ENCODE results near the gene NPAS3. TPM values are rescaled to one million over a fixed set of nuclear protein-coding genes. Genes with fewer than 3 reads are reported as not detected.

Gene NPAS3
- total RNA-seq, 1 experiment from 2014 or later: not detected

DNA sequence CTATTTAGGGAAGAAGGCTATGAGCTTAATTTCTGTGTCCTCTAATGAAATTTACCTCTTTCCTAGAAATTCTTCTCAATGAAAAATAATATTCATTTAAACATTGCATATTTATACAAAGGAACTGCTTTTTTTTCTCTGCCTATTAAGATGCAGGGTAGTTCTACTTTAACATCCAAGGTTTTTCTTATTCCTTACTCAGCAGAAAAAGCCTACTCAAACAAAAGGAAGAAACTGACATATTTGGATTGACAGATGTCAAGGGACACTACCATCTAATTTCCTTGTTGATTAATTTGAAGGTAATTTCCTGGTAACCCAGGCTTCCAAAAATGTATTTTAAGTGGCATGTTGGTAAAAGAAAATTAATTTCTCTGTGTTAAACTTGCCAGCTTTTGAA, 819.9 kb downstream of the NPAS3 start:
- H3K27me3 ChIP-seq (ENCODE audit: insufficient read depth, low read length): peaks cover 27% of the 10 kb centered on the region
- RAD21 ChIA-PET (ENCODE audit: low non-redundant PET in 1 of 2, low total read pairs in 2 of 2, uncharacterized antibody in 2 of 2, unreplicated experiment in 2 of 2): no interaction called here
- H3K9me2 ChIP-seq (ENCODE audit: insufficient read depth): no peaks in the 10 kb centered on the region
- no peak overlapping the region for H3K4me3 ChIP-seq (replicated peaks in 1 of 2; ENCODE audit: low read depth in 1 of 2, low read length in 2 of 2)
- BruUV-seq (replicated peaks): no TSS peak
- no peaks in the 10 kb centered on the region for H3K4me1 ChIP-seq (ENCODE audit: control insufficient read depth in 1 of 2, insufficient read depth in 2 of 2, low read length in 2 of 2)
- no peaks in the 10 kb centered on the region for H3K9me3 ChIP-seq (ENCODE audit: control insufficient read depth in 1 of 2, insufficient read depth in 1 of 2, low read depth in 1 of 2, low read length in 2 of 2)
- no peak overlapping the region for H3K9ac ChIP-seq (ENCODE audit: low read length)
- no peak for ATAC-seq
- intact Hi-C loops (cut with micrococcal nuclease): no loop called here
- no peaks in the 10 kb centered on the region for H3K36me3 ChIP-seq (ENCODE audit: control insufficient read depth in 1 of 2, insufficient read depth in 2 of 2, low read length in 2 of 2)
- POLR2A ChIA-PET: no interaction called here
- H3K79me2 ChIP-seq (ENCODE audit: insufficient read depth, low read length): no peaks in the 10 kb centered on the region
- H3K4me2 ChIP-seq (ENCODE audit: low read length): no peak overlapping the region
- H4K20me1 ChIP-seq (ENCODE audit: insufficient read depth): no peaks in the 10 kb centered on the region
- DNase-seq (ENCODE audit: low read depth, low spot score): no peak
- no peak for TF ChIP-seq TCF7L2 (IDR thresholded peaks at IDR 0.05; ENCODE audit: borderline replicate concordance, extremely low read depth, insufficient read depth, insufficient read length)
- TF ChIP-seq POLR2A (IDR thresholded peaks at IDR 0.05; ENCODE audit: borderline replicate concordance, extremely low read depth, insufficient read depth, insufficient read length): no peak
- TF ChIP-seq, protein P1, sequence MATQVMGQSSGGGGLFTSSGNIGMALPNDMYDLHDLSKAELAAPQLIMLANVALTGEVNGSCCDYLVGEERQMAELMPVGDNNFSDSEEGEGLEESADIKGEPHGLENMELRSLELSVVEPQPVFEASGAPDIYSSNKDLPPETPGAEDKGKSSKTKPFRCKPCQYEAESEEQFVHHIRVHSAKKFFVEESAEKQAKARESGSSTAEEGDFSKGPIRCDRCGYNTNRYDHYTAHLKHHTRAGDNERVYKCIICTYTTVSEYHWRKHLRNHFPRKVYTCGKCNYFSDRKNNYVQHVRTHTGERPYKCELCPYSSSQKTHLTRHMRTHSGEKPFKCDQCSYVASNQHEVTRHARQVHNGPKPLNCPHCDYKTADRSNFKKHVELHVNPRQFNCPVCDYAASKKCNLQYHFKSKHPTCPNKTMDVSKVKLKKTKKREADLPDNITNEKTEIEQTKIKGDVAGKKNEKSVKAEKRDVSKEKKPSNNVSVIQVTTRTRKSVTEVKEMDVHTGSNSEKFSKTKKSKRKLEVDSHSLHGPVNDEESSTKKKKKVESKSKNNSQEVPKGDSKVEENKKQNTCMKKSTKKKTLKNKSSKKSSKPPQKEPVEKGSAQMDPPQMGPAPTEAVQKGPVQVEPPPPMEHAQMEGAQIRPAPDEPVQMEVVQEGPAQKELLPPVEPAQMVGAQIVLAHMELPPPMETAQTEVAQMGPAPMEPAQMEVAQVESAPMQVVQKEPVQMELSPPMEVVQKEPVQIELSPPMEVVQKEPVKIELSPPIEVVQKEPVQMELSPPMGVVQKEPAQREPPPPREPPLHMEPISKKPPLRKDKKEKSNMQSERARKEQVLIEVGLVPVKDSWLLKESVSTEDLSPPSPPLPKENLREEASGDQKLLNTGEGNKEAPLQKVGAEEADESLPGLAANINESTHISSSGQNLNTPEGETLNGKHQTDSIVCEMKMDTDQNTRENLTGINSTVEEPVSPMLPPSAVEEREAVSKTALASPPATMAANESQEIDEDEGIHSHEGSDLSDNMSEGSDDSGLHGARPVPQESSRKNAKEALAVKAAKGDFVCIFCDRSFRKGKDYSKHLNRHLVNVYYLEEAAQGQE (IDR thresholded peaks at IDR 0.05; ENCODE audit: low read depth): no peak
- H2AFZ ChIP-seq (ENCODE audit: low read depth, low read length, poor library complexity, severe bottlenecking): no peak overlapping the region
- no peak overlapping the region for H3K27ac ChIP-seq (ENCODE audit: low read depth, low read length)
- CTCF ChIA-PET: no interaction called here

DNA sequence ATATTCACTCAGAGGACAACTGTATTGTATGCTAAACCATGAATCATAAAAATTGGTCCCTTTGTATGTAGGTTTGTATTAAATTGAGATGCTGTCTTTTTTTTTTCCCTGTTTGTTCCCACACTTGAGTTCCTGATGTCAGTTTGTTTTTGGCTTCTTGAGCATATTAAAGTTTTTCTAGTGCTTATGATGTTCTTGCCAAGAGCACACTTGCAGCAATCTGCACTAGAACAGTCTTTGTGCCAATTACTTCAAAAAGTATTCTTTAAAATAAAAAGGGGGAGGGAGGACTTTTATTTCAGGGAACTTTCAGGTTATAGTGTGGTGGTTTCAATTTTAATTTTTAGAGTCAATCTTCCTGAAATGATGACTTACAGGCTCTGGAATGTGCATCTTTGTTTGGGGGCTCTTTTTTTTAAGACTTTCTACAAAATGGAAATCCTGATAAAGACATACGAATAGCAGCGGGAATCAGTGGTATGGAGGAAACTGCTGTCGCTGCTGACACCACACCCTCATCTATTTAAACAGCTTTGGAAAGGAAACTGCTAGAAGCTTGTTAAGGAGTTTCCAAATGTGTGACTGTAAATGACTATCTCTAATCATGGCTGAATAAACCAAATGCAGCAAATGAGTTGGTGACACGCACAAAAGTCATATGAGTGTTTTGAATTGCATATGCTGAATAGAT, 823.6 kb downstream of the NPAS3 start:
- no peak overlapping the region for H3K27ac ChIP-seq (ENCODE audit: low read depth, low read length)
- no peaks in the 10 kb centered on the region for H4K20me1 ChIP-seq (ENCODE audit: insufficient read depth)
- ChIA-PET RAD21 (ENCODE audit: low non-redundant PET in 1 of 2, low total read pairs in 2 of 2, uncharacterized antibody in 2 of 2, unreplicated experiment in 2 of 2) (no interaction called here), POLR2A (no interaction called here), CTCF (no interaction called here)
- H3K9me3 ChIP-seq (ENCODE audit: control insufficient read depth in 1 of 2, insufficient read depth in 1 of 2, low read depth in 1 of 2, low read length in 2 of 2): no peaks in the 10 kb centered on the region
- no peaks in the 10 kb centered on the region for H3K9me2 ChIP-seq (ENCODE audit: insufficient read depth)
- peaks cover 43% of the 10 kb centered on the region; the same call in 1 of the 2 replicates for H3K27me3 ChIP-seq (ENCODE audit: insufficient read depth, low read length)
- no peak overlapping the region for H3K4me3 ChIP-seq (replicated peaks in 1 of 2; ENCODE audit: low read depth in 1 of 2, low read length in 2 of 2)
- no peak for DNase-seq (ENCODE audit: low read depth, low spot score)
- no peak overlapping the region for H2AFZ ChIP-seq (ENCODE audit: low read depth, low read length, poor library complexity, severe bottlenecking)
- intact Hi-C loops (cut with micrococcal nuclease): no loop called here
- ATAC-seq: no peak
- no peaks in the 10 kb centered on the region for H3K4me1 ChIP-seq (ENCODE audit: control insufficient read depth in 1 of 2, insufficient read depth in 2 of 2, low read length in 2 of 2)
- BruUV-seq (replicated peaks): no TSS peak
- H3K36me3 ChIP-seq (ENCODE audit: control insufficient read depth in 1 of 2, insufficient read depth in 2 of 2, low read length in 2 of 2): no peaks in the 10 kb centered on the region
- H3K4me2 ChIP-seq (ENCODE audit: low read length): no peak overlapping the region
- H3K79me2 ChIP-seq (ENCODE audit: insufficient read depth, low read length): no peaks in the 10 kb centered on the region
- no peak overlapping the region for H3K9ac ChIP-seq (ENCODE audit: low read length)
- TF ChIP-seq, protein P2, sequence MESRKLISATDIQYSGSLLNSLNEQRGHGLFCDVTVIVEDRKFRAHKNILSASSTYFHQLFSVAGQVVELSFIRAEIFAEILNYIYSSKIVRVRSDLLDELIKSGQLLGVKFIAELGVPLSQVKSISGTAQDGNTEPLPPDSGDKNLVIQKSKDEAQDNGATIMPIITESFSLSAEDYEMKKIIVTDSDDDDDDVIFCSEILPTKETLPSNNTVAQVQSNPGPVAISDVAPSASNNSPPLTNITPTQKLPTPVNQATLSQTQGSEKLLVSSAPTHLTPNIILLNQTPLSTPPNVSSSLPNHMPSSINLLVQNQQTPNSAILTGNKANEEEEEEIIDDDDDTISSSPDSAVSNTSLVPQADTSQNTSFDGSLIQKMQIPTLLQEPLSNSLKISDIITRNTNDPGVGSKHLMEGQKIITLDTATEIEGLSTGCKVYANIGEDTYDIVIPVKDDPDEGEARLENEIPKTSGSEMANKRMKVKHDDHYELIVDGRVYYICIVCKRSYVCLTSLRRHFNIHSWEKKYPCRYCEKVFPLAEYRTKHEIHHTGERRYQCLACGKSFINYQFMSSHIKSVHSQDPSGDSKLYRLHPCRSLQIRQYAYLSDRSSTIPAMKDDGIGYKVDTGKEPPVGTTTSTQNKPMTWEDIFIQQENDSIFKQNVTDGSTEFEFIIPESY (IDR thresholded peaks at IDR 0.05; ENCODE audit: extremely low read depth, insufficient replicate concordance, low read length): no peak
- TF ChIP-seq, protein P1 (IDR thresholded peaks at IDR 0.05; ENCODE audit: low read depth): no peak
- TF ChIP-seq, protein P3, sequence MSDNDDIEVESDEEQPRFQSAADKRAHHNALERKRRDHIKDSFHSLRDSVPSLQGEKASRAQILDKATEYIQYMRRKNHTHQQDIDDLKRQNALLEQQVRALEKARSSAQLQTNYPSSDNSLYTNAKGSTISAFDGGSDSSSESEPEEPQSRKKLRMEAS (IDR thresholded peaks at IDR 0.05): no peak
- TF ChIP-seq JUND (IDR thresholded peaks at IDR 0.05): no peak
- TF ChIP-seq POLR2AphosphoS5 (IDR thresholded peaks at IDR 0.05; ENCODE audit: low read depth, low read length): no peak
- no peak for TF ChIP-seq RAD21 (IDR thresholded peaks at IDR 0.05; ENCODE audit: low read depth)
- no peak for TF ChIP-seq EZH2 (IDR thresholded peaks at IDR 0.05)
